ENCODE results near the gene GRID2.

Gene GRID2

DNA sequence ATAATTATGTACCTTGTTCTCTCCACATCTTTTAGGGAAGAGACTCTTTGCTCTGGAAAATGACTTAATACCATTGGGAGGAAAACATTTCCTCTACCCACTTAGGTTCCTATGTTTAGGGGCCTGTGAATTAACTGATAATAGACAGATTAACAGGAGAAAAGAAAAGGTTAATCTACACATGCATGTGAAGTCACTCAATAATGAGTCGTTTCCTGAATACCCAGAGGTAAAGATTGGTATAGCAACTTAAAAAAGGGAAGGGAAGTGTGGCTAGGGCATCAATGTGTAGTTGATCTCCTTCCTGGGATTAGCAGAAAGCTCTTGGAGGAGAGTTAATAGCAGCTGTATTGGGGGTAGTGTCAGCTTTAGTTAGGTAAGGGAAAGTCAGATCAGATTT lies 1105.3 kb downstream of the GRID2 start:
- DNase-seq (ENCODE audit: low spot score): no peak

DNA sequence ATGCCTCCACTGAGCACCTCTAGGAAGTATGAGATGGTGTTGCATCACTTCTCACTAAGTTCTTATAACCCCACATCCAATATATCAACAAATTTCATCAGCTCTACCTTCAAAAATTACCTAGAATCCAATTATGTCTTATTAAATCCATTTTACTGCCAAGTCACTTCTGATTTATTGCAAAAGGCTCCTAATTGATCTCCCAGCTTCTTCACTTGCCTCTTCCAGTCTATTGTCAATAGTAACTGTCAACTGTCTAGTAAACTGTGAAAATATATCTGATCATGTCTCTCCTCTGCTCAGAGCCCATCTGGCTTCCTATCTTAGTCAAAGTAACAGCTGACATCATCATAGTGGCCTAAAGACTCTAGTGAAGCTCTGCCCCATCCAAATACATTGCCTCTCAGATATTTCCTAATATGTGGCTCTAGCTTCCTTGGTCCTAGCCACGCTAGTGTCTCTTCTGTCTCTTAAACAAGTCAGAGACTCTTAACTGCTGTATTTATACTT lies 1110.3 kb downstream of the GRID2 start:
- DNase-seq (ENCODE audit: low spot score): no peak

DNA sequence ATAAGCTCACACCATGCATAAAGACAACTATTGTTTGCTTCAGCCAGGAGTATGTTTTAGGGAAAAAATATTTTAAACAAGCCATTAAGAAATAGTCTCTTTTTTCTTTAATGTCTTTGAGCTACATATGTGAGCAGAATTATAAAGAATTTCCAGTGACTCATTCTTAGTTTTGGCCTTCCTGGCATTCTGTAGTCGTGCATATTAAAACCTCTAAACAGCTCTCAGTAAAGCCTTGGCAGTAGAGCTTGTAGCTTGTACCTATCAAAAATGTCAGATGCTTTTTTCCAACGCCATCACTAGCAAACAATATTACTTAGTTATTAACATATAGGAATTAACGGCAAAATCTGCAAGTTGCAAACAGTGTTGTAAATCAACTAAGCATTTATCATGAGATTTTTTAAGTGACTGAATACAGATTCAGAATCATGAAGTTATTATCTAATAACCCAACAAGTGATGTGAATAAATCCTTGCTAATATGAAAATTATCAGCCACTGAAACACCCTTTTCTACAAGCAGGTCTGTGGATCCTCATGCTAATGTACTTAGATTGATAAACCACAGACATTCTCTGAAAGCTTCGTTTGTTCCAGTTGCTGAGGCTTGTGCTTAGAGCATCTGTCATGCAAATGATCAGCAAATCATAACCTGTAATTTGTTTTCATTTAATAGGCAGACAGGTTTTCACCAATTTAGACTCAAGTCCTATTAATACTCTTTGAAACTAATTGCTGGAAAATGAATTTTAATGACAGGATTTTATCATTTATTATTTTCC lies 1112.8 kb downstream of the GRID2 start:
- DNase-seq (ENCODE audit: low spot score): no peak

DNA sequence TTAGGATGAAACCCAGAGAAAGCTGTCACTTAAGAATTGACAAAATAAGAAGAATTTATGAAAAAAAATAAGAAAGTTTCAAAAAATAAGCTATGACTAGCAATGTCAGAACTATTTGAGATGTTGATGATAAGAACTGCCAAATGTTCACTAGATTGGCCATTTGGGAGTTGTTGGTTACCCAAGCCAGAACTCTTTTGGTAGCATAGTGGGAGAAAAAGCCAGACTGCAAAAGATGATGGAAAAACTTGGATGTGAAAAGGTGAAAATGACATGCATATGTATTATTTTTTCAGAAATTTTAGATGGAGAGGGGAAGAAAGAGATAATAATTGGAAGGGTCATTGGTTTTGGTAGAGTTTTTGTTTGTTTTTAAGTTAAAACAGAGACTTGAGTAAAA lies 1127.6 kb downstream of the GRID2 start:
- DNase-seq (ENCODE audit: low spot score): no peak

DNA sequence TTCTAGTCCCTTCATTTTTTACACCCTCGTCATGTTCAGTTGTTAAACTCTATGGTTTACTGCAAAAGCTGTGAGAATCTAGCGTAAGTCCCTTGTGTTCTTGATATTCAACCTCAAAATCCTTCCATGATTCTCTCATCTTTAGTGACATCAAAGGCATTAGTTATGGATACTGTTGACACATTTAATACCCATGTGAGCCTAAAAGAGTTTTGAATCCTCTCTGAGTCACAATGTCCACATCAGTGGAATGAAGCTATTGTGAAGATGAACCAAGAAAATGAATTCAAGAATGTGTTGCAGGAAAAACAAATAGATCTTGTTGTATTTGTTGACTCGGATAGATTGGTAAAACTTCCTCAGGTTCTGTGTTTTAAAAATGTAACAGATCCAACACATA lies 1130.1 kb downstream of the GRID2 start:
- no peak for DNase-seq (ENCODE audit: low spot score)

DNA sequence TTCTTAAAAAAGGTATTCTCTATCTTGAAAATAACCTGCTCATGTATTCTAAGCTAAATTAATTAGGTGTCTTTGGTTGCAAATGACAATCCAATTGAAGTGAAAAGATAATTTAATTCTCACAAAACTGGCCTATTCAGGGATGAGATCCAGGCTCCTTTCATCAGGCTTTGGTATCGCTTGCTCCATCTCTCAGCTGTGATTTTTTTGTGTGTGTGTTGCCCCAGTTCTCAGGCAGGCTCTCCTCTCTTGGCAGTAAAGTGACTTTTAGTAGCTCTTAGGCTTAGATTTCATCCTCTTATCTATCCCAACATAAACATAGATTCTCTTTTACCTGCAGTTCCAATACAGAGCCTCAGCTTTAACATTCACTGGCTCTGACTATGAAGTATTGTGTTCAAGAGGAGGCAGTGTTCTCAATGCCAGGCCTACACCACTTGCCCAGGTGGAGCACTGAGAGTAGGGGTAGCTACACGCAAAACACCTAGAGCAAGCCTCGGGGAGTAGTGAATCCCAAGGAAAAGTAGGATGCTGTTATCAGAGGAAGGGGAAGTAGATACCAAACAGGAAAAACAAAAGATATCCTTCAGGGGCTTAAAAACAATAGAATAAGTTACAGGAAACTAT lies 1132.3 kb downstream of the GRID2 start:
- no peak for DNase-seq (ENCODE audit: low spot score)

DNA sequence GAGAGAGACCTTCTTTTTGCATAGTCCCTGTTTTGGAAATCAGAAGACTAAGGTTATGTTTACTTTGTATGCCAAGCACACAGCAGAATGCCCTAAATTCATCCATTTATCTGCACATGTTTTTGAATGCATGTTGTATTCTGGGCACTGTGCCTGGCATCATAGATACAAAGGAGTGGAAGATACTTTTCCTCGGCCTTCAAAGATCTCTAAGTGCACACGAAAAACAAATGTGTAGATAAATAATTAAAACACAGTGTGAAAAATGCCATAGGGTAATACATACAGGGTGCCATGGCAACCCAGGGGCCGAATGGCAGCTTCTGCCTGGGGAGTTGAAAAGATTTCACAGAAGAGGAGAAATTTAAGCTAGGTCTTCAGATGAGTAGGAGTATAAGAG lies 1134.2 kb downstream of the GRID2 start:
- DNase-seq (ENCODE audit: low spot score): no peak

DNA sequence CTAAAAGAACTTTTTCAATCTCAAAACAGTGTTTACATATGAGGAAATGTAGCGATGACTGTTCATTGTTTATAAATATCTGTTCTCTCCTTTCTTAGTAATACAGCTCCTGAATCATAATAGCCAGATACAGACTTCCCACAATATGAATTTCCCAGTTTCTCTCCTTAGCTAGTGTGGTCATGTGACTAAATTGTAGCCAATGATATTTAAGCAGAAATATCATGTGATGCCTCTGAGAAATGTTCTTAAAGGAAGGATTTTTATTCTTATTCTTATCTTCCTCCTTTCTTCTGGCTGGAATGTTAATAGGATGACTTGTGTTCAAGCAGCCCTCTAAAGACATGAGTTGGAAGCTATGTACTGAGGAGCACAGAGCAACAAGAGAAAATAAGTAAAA lies 1141.1 kb downstream of the GRID2 start:
- DNase-seq (ENCODE audit: low spot score): no peak

DNA sequence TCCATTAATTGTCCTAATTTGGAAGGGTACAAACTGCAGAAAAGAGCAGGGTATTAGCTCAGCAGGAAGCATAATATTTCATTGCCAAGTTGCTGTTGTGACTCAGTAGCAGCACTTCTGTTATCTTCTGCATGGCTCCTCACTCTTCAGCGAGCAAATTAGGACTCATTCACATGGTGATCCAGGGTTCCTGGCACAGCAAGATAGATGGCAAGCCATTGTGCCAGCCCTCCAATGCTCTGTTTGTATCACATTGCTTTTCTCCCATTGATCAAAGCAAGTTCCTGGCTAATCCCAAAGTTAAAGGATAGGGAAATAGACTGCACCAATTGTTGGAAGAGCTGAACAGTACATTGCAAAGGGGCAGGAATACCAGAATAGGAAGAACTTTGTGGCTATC lies 1142.3 kb downstream of the GRID2 start:
- no peak for DNase-seq (ENCODE audit: low spot score)

DNA sequence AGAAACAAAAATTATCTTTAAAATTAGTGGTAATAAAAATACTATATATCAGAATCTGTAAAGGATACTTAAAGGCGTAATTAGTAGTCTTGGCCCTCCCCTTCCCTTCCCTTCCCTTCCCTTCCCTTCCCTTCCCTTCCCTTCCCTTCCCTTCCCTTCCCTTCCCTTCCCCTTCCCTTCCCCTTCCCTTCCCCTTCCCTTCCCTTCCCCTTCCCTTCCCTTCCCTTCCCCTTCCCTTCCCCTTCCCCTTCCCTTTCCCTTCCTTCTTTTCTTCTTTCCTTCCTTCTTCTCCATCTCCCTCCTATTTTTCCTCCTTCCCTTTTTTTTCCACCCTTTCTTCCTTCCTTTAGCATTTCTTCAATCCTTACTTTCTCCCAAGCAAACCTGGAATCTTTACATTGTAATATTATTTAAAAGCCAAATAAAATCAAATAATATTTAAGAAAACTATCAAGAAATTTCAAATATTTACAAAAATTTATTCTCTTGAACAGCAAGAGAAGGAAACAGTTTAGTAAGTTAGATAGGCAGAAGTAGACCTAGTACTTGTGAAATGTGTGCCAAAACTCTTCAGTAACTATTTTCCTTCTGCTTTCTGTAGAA lies 1145.0 kb downstream of the GRID2 start:
- DNase-seq (ENCODE audit: low spot score): no peak

DNA sequence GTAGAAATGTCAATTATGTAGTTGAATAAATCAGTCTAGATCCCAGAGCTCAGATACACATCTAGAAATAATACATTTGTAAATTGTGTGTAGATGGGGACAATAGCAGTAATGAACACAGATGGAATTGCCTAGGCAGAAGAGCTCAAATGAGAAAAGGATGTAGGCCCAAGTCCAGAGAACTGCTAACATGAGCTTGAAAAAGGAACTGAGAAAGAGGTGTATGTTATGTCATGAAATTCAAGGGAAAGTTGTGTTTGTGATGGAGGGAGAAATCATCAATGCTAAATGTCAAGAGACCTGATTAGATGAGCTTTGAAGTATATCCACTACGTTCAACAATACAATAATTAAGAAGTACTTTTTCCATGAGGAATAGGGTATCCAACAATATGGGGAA lies 1148.2 kb downstream of the GRID2 start:
- DNase-seq (ENCODE audit: low spot score): no peak

DNA sequence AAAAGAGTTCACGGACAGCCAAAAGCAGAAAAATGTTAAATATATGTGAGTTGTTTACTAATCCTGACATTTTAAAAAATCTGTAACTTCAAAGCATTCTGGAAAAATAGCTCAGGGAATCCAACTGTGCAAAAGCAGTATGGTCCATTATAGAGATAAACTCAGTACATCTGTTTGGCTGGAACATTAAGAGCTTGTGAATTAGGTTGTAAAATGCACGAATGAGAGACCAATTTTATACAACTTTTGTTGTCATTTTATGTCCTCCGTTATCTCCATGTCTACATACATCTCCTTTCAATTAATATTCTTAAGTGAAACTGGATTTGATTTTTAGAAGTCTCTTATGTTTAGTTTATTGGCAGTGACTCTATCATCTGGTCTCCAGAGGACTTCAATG lies 1157.8 kb downstream of the GRID2 start:
- no peak for DNase-seq (ENCODE audit: low spot score)

DNA sequence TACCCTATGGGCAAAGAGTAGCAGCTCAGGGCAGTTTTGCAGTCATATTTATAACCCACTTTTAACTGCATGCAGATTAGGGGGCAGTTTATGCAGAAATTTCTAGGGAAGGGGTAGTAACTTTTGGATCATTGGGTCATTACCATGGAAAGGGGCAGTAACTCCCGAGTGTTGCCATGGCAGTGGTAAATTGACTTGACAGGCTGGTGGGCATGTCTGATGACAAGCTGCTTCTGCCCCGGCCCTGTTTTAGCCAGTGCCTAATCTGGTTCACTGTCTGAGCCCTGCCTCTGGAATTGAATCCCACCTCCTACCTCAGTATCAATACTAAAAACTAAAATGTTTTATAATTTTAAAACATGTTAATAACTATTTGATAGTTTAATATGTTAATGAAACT lies 1162.7 kb downstream of the GRID2 start:
- no peak for DNase-seq (ENCODE audit: low spot score)

DNA sequence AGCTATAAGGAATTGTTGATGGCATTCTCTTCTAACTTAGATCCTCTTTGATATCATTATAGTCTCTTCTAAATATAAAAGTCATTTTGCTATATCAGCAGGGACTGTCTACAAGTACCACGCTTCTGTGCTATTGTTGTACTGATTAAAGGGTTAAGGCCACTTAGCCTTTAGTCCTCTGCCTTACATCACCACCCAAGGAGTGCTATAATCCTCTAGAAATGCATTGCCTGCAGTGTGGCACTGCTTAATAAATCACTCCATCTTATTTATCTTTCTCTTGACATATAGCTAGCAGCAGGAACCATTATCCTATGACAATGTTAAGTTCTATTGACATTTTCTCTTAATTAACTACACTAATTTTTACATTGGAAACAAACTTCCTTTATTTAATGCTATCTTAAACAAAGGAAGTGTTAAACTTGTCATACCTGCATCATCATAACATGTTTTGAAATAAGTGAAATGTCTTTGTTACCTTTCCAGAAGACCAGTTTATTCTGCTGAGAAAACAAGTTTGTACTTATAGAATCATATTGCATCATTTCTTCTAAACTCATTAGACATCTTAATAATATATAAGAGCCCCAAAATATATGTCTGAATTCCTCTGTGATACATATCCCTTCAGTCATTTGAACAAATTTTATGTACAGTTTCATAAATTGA lies 1163.9 kb downstream of the GRID2 start:
- DNase-seq (ENCODE audit: low spot score): no peak

DNA sequence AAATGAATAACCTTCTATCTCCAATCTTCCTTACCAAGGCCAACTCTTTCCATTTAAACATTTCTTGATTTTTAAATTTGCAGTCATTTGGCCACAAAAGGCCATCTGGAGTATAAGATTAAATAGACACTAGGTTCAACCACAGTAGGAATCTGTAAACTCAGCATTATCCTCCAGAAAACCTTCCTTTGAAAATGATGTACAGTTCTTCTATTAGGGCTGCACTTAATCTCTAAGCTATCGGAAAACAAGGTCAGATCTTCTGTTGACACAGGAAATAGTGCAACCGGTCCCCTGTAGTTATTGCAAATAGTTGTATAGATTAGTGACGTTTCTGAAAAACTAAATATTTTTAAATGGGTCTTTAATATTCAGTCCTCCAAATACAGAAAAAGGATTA lies 1165.8 kb downstream of the GRID2 start:
- no peak for DNase-seq (ENCODE audit: low spot score)

DNA sequence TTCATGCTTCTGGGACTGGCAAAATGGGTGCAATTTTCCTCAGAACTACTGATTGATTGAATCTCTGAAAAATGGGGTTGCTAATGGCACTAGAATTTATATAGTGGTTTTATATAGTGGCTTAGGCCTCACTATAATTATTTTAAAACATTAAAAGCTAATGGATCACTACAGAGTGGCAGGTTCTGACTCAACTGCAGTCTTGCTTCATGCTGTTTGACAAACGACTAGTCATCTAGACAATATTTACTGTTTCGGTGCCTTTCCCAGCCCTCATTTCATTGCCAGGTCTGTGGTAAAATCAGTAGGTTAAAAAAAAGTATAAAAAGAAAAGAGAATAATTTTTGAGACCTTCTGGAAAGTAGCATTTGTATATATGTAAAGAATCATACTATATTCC lies 1172.0 kb downstream of the GRID2 start:
- DNase-seq (ENCODE audit: low spot score): no peak

DNA sequence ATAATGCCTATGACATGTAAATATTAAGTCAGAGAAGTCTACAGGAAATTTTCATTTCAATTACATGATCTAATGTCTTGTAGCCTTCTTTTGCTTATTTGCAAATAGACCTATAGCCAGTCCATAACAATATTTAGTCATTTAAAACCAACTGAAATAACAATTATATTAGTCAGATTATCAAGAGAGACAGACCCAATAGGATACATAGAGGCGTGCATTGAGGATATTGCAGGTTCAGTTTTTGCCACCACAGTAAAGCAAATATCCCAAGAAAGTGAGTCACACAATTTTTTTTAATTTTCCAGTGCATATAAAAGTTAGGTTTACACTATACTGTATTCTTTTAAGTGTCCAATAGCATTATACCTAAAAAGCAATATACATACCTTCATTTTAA lies 1175.0 kb downstream of the GRID2 start:
- no peak for DNase-seq (ENCODE audit: low spot score)

DNA sequence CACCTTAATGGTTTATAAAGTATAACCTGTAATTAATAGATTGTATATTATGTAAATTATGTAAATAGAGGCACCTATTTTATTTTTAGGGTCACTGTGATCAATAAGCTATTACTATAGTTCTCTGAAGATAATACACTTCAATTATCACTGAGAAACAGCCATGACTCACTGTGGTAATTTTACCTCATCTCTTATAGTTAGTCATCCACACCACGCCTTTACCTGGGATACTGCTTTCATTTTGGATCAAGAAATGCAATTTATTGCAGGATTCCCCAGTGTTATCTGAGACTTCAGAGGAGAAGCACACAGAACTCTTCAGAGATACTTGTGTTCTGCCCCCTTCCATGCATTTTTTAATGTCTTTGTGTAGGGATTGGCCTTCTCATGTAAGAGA lies 1176.7 kb downstream of the GRID2 start:
- DNase-seq (ENCODE audit: low spot score): peak; percentile 6

DNA sequence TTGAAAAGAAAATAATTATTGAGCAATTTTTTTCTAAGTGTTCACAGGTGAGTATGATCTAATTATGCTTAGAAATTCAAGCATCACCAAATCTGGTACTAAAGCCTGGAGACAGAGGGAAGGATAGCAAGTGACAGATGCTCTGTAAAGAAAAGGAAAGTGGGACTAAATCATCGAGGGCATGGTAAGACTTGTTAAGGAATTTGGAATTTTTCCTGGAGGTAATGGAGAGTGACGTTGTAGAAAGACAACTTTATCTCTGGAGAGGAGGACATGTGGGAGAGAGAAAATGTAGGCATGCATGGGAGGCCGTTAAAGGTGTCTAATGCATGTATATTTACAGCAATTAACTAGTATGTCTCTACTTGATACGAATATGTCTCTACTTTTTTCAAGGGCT lies 1191.6 kb downstream of the GRID2 start:
- no peak for DNase-seq (ENCODE audit: low spot score)

DNA sequence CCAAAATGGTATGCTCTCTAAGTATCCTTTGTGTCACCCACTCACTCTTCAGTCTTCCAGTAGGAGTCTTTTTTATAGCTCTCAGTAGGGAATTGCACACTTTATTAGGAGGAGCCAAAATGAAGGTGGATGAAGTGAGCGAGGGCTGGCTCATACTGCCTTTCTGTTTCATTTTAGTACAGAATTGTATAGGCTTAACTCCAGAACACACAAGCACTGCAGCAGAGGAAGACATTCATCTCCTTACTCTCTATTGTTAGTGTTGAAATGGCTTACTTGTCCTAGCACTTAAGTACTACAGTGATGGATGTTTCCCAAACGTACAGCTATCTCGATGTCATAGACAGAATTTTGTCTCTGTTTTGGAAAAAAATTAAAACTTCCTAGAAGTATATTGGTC lies 1197.5 kb downstream of the GRID2 start:
- DNase-seq (ENCODE audit: low spot score): no peak

DNA sequence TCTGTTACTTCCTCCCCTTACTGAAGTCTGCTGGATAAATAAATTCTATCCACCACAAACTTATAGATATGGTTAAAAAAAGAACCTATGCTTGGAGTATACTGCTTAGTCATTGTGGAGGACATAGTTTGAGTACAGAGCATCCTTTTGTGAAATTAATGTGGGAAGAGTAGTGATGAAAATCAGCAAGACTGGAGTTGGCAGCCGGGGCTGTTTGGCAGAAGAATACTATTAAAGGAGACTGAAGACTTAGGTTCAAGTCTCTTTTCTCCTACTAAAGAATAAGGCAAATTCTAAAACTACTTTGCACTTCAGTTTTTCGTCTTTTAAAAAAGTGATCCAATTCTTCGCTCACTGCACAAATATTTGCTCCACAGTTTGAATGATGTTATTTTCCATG lies 1198.2 kb downstream of the GRID2 start:
- DNase-seq (ENCODE audit: low spot score): no peak

DNA sequence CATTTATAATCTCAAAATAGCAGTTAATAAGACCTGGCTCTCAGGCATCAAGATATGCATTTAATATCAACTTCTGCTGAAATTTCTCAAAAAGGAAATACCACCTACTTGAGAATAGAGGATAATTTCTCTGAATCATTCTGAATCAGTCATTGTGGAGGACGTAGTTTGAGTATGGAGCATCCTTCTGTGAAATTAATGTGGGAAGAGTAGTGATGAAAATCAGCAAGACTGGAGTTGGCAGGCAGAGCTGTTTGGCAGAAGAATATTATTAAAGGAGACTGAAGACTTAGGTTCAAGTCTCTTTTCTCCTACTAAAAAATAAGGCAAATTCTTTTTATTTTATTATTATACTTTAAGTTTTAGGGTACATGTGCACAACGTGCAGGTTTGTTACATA lies 1199.2 kb downstream of the GRID2 start:
- DNase-seq (ENCODE audit: low spot score): no peak

DNA sequence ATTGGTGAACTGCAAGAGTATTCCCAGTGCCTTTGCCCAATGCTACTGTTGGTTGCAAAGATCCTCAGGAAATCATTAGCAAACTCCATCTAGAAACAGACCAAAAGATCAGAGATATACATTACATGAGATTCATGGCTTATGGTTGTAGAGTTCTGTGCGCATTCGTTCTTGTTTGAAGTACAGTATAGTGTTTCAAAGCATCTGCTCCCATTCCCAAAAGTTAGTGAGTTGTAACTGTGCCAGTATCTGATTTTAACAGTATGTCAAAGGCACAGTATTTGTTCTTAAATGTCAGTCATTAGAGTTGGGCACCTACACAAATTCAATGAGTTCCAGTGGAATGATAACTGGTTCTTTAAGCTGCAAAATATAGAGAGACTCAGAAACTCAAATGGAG lies 1210.1 kb downstream of the GRID2 start:
- DNase-seq (ENCODE audit: low spot score): no peak

Measured in kidney tubule cell (primary cell).